Measurements from ENCODE around the gene ACTL6B. TPM values are rescaled to one million over a fixed set of nuclear protein-coding genes. Genes with fewer than 3 reads are reported as not detected.
A peak's percentile ranks its signal among the peaks of the same experiment; 100 is the strongest.

Gene ACTL6B
- total RNA-seq, 3 donors from 2014 or later, result not detected

- Histone ChIP-seq H3K9me3 (no peaks in the 10 kb centered on the region), H3K4me1 (no peaks in the 10 kb centered on the region), H3K27me3 (no peaks in the 10 kb centered on the region), H3K36me3 (peaks cover 9% of the 10 kb centered on the region), H3K27ac (peak overlapping the region in 1 of 2 donors; percentile 25), H3K4me3 (no peak overlapping the region)
- no peak for DNase-seq (ENCODE audit: low spot score in 2 of 2)
- no peak for TF ChIP-seq CTCF (IDR thresholded peaks at IDR 0.05)
- intact Hi-C loops (cut with DNase I; ENCODE audit: low total_unique reads), result loop anchor here (10.0 kb wide), 1 partner anchor 73 kb away; the partner anchor contains the start of gene PCOLCE
Measured at GRCh38 chr7:100677308-100678267, 21.3 kb upstream of the ACTL6B start.

GRCh38 chr7:100676501-100677306, 20.5 kb upstream of the ACTL6B start:
- H3K9me3 ChIP-seq, result no peaks in the 10 kb centered on the region
- no peaks in the 10 kb centered on the region for H3K27me3 ChIP-seq
- TF ChIP-seq POLR2A (IDR thresholded peaks at IDR 0.05) (no peak), CTCF (IDR thresholded peaks at IDR 0.05) (no peak), POLR2AphosphoS5 (IDR thresholded peaks at IDR 0.05) (no peak)
- H3K27ac ChIP-seq, result peak overlapping the region; percentile 95 to 97
- peaks cover 3% of the 10 kb centered on the region for H3K36me3 ChIP-seq
- intact Hi-C loops (cut with DNase I; ENCODE audit: low total_unique reads), result loop anchor here (10.0 kb wide), 1 partner anchor 72 kb away; the partner anchor contains the start of gene PCOLCE
- no peak for DNase-seq (ENCODE audit: low spot score in 2 of 2)
- peak overlapping the region; percentile 97 to 100 (median 98) for H3K4me3 ChIP-seq
- no peaks in the 10 kb centered on the region for H3K4me1 ChIP-seq

DNA sequence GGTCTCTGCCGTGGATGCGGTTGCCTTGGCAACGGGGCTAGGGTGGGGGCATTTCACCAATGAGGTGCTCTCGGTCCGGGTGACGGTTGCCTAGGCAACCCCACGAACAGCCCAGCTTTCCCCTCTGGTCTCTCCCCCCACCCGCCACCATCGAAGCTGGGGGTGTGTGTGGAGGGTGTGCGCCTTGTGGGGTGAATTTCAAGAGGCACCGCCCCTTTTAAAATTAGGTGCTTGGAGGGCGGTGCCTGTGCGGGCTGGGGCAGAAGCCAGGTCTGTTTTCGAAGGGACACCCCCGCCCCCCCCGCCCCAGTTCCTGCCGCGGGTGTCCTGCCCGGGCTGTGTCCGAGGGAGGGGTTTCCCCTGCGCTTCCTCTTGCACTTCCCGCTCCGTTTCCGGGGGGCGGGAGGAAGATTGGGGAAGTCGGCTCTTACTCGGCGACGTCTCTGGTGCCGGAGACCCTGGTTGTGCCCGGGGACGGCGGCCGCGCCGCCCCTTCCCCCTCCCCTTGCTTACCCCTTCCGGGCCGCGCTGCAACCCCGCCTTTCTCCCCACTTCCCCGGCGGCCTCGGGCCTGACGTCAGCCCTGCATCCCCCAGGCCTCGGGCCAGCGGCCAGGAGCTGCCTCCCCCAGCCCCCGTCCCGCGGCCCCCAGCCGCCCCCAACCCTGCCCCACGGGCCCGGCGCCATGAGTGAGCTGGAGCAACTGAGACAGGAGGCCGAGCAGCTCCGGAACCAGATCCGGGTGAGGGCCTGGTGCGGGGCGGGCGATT, 19.5 kb upstream of the ACTL6B start:
- TF ChIP-seq POLR2AphosphoS5 (IDR thresholded peaks at IDR 0.05) (peak; percentile 9 to 42 (median 22)), CTCF (IDR thresholded peaks at IDR 0.05) (peak in 1 of 3 donors; percentile 12), POLR2A (IDR thresholded peaks at IDR 0.05) (no peak)
- peak overlapping the region; percentile 97 to 100 (median 98) for H3K4me3 ChIP-seq
- H3K36me3 ChIP-seq, result no peaks in the 10 kb centered on the region
- DNase-seq (ENCODE audit: low spot score in 2 of 2), result peak; percentile 74 to 80
- no peaks in the 10 kb centered on the region for H3K27me3 ChIP-seq
- no peaks in the 10 kb centered on the region for H3K9me3 ChIP-seq
- intact Hi-C loops (cut with DNase I; ENCODE audit: low total_unique reads), result loop anchor here (10.0 kb wide), 1 partner anchor 71 kb away; the partner anchor contains the start of gene PCOLCE
- peak overlapping the region; percentile 95 to 97 for H3K27ac ChIP-seq
- no peaks in the 10 kb centered on the region for H3K4me1 ChIP-seq

GRCh38 chr7:100675105-100675451, 18.8 kb upstream of the ACTL6B start:
- peak overlapping the region; percentile 97 to 100 (median 98) for H3K4me3 ChIP-seq
- intact Hi-C loops (cut with DNase I; ENCODE audit: low total_unique reads), result loop anchor here (10.0 kb wide), 1 partner anchor 70 kb away; the partner anchor contains the start of gene PCOLCE
- no peak for TF ChIP-seq POLR2A (IDR thresholded peaks at IDR 0.05)
- no peak for TF ChIP-seq CTCF (IDR thresholded peaks at IDR 0.05)
- no peak for TF ChIP-seq POLR2AphosphoS5 (IDR thresholded peaks at IDR 0.05)
- no peaks in the 10 kb centered on the region for H3K4me1 ChIP-seq
- H3K27me3 ChIP-seq, result no peaks in the 10 kb centered on the region
- peak overlapping the region; percentile 95 to 97 for H3K27ac ChIP-seq
- no peaks in the 10 kb centered on the region for H3K9me3 ChIP-seq
- H3K36me3 ChIP-seq, result no peaks in the 10 kb centered on the region
- no peak for DNase-seq (ENCODE audit: low spot score in 2 of 2)

Data from breast epithelium (tissue), 4 donors.